Neuron (in vitro differentiated cells): Measurements from ENCODE around the gene STAB2.

Experiments used
- H2AFZ ChIP-seq: one replicate; pipeline ENCODE4 v1.6.1; 2013; ENCODE audit warnings: low read depth, mild to moderate bottlenecking, inconsistent platforms, low read length, moderate library complexity
- H3K27me3 ChIP-seq: one replicate; pipeline ENCODE4 v1.6.1; 2013; ENCODE audit warnings: low read length; ENCODE audit not compliant: insufficient read depth
- H3K36me3 ChIP-seq: one replicate; pipeline ENCODE4 v1.6.1; 2013; ENCODE audit warnings: low read length; ENCODE audit not compliant: insufficient read depth
- H3K4me1 ChIP-seq: one replicate; pipeline ENCODE4 v1.6.1; 2013; ENCODE audit warnings: low read length; ENCODE audit not compliant: insufficient read depth
- H3K4me3 ChIP-seq: 2 replicates; pipeline ENCODE4 v1.5.1; 2013; ENCODE audit warnings: mild to moderate bottlenecking, low read length, moderate library complexity
- H3K9me3 ChIP-seq: one replicate; pipeline ENCODE4 v1.6.1; 2013; ENCODE audit warnings: low read length

STAB2 gene

DNA sequence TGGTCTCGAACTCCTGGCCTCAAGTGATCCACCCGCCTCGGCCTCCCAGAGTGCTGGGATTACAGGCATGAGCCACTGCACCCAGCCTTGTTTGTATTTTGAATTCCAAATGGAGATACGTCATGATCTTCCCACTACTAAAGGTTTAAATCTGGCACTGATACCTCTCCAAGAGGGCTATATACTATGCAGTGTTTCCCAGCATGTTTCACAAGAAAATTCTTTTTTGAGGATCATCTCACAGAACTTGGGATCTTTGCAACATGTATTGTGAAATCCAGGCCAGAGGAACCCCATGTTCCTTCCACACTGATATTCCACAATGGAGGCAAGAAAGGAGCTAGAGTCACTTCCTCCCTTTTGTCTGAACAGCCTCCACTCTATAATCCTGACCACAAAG is 141.2 kb downstream of the STAB2 start:
- H3K27me3 ChIP-seq: no peaks in the 10 kb centered on the region
- H3K36me3 ChIP-seq: no peaks in the 10 kb centered on the region
- no peak overlapping the region for H2AFZ ChIP-seq
- no peaks in the 10 kb centered on the region for H3K4me1 ChIP-seq
- no peak overlapping the region for H3K4me3 ChIP-seq
- peaks cover 3% of the 10 kb centered on the region for H3K9me3 ChIP-seq

DNA sequence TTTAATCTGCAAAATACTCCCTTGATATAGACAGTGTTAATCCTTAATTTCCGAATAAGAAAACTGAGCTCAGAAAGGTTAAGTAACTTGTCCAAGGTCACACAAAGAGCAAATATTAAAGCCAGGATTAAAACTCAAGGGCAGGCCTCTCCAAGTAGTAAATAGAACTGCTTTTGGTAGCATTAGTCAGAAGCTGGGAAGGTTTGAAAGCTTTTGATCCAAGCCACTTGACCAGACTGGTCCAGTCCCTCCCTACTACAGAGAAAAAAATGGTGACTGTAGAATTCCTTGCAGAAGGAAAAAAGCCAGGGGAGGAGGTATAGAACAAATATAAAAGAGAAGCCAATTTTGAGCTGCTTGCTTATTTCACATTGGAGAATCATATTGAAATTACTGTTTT is 142.4 kb downstream of the STAB2 start:
- Histone ChIP-seq H3K9me3 (peaks cover 3% of the 10 kb centered on the region), H3K4me3 (no peak overlapping the region), H3K27me3 (no peaks in the 10 kb centered on the region), H3K36me3 (no peaks in the 10 kb centered on the region), H3K4me1 (no peaks in the 10 kb centered on the region), H2AFZ (no peak overlapping the region)

DNA sequence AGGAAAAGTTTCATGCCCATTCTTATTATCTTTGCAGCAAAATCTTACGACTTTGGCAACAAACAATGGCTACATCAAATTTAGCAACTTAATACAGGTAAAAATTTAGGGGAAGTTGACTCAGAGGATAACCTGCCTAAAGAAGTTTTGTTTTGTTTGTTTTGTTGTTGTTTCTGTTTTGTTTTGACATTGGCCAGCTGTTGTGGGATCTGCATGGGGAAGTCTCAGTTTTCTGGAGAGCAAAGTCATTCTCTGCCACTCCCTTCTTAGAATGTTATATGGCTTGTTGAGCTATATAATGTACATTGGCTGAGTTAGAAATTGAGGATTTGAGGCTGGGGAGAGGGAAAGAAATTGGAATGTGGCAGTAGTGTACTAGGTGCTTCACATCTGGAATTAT is 144.5 kb downstream of the STAB2 start:
- Histone ChIP-seq H3K9me3 (peaks cover 3% of the 10 kb centered on the region), H3K27me3 (peaks cover 3% of the 10 kb centered on the region), H3K4me1 (no peaks in the 10 kb centered on the region), H3K36me3 (no peaks in the 10 kb centered on the region), H2AFZ (no peak overlapping the region), H3K4me3 (no peak overlapping the region)

DNA sequence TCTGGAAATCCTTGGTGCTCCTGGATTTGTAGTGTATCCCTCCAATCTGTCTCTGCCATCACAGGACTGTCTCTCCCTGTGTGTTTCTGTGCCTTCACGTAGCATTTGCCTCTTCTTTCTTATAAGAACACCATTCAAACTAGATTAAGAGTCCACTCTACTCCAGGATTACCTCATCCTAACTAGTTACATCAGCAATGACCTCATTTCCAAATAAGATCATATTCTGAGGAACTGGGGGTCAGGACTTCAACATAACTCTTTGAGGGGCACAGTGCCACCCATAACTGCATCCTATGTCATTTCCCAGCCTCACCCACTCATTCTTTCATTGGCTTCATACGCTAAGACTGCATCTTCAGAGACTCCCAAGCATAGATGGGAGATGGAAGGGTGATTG is 147.8 kb downstream of the STAB2 start:
- H3K36me3 ChIP-seq: no peaks in the 10 kb centered on the region
- no peaks in the 10 kb centered on the region for H3K4me1 ChIP-seq
- no peak overlapping the region for H2AFZ ChIP-seq
- peaks cover 3% of the 10 kb centered on the region for H3K9me3 ChIP-seq
- H3K27me3 ChIP-seq: peaks cover 3% of the 10 kb centered on the region
- no peak overlapping the region for H3K4me3 ChIP-seq

DNA sequence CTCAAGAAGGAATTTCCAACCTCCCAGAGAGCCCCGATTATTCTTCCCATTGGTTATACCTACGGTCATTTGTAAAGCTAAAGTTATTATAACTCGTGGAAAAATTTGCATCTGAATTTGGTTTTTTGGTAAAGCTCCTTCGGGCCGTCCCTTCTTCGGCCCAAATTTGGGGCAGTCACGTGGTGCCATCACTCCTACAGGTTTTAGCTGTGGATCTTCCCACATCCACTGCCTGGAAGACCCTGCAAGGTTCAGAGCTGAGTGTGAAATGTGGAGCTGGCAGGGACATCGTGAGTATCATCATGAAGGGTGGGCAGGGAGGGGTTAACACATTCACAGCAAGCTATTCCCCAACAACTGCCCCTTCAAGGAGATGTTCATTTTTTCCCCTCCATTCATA is 148.2 kb downstream of the STAB2 start:
- Histone ChIP-seq H3K36me3 (no peaks in the 10 kb centered on the region), H3K4me3 (no peak overlapping the region), H3K9me3 (peaks cover 3% of the 10 kb centered on the region), H3K27me3 (peaks cover 3% of the 10 kb centered on the region), H2AFZ (no peak overlapping the region), H3K4me1 (no peaks in the 10 kb centered on the region)

DNA sequence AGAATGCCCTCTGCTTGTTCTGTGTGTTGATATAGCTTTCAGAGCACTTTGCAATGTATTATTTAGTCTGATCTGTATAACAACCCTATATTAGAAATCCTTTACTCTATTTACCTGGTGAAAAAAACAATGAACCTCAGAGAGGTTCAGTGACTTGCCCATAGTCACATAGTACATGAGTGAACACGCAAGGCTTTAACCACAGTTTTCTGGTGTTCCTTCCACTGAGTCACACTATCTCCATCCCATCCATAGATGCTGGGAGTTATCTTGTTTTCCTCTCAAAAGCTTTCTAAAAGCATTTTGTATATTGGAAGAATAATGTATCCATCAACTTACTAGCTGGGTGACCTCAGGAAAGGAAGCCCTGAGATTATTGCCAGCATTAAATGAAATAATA is 149.5 kb downstream of the STAB2 start:
- H3K36me3 ChIP-seq: no peaks in the 10 kb centered on the region
- H3K27me3 ChIP-seq: peaks cover 3% of the 10 kb centered on the region
- no peaks in the 10 kb centered on the region for H3K9me3 ChIP-seq
- no peak overlapping the region for H3K4me3 ChIP-seq
- no peak overlapping the region for H2AFZ ChIP-seq
- H3K4me1 ChIP-seq: no peaks in the 10 kb centered on the region

DNA sequence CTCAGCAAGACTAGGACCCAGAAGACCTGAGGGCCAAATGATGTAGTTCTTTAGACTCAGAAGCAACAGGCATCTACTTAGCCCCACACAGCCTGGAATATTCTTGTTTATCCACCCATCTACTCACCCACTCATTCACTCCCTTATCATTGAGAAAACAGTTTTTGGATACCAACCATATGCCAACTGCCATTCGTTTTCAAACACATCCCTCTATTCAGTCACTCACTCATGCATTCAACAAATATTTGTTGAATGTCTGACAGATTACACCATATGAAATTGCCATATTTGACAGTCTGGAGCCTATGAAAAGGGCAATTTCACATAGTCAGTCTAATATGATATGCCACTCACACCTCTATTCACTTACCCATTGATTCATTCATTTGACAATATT is 150.8 kb downstream of the STAB2 start:
- peaks cover 3% of the 10 kb centered on the region for H3K27me3 ChIP-seq
- no peaks in the 10 kb centered on the region for H3K4me1 ChIP-seq
- H3K36me3 ChIP-seq: no peaks in the 10 kb centered on the region
- no peaks in the 10 kb centered on the region for H3K9me3 ChIP-seq
- no peak overlapping the region for H2AFZ ChIP-seq
- H3K4me3 ChIP-seq: no peak overlapping the region

DNA sequence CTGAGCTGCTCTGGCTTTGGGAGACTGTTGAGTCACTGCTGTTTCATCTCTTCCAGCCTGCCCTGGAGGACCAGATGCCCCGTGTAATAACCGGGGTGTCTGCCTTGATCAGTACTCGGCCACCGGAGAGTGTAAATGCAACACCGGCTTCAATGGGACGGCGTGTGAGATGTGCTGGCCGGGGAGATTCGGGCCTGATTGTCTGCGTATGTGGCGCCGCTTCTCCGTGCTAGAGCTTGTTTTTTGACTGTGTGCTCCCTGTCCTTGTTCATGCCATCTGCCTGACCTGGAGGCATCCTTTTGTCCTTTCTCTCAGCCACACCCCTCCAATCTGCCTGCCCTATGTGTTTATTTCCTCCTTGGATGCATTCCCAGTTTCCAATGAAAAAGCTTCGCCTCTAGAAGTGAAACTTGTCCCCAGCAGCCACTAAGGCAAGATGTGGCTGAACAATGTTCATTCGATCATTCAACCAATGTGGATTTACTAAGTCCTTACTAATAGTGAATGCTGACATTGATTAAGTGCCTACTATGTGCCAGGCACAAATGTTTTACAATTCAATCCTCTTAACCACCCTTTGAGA is 155.4 kb downstream of the STAB2 start:
- H2AFZ ChIP-seq: no peak overlapping the region
- no peaks in the 10 kb centered on the region for H3K36me3 ChIP-seq
- no peak overlapping the region for H3K4me3 ChIP-seq
- H3K9me3 ChIP-seq: no peaks in the 10 kb centered on the region
- H3K27me3 ChIP-seq: peaks cover 2% of the 10 kb centered on the region
- no peaks in the 10 kb centered on the region for H3K4me1 ChIP-seq

DNA sequence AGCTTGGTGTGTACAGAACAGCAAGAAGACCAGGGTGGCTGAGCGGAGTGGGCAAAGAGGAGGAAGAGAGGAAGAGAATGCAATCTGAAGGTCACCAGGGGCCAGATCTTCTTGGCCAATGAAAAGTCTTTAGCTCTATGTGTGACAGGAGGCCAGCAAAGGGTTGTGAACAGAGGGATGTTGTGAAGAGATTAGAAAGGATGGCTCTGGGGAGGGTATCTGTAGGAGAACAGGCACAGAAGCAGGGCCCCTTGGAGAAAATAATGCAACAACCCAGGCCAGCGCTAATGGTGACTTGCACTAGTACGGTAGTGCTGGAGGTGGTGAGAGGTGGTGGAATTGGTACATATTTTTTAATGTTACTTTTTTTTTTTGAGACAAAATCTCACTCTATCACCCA is 156.7 kb downstream of the STAB2 start:
- no peak overlapping the region for H3K4me3 ChIP-seq
- H3K27me3 ChIP-seq: peaks cover 2% of the 10 kb centered on the region
- no peak overlapping the region for H2AFZ ChIP-seq
- no peaks in the 10 kb centered on the region for H3K9me3 ChIP-seq
- H3K36me3 ChIP-seq: no peaks in the 10 kb centered on the region
- H3K4me1 ChIP-seq: no peaks in the 10 kb centered on the region

DNA sequence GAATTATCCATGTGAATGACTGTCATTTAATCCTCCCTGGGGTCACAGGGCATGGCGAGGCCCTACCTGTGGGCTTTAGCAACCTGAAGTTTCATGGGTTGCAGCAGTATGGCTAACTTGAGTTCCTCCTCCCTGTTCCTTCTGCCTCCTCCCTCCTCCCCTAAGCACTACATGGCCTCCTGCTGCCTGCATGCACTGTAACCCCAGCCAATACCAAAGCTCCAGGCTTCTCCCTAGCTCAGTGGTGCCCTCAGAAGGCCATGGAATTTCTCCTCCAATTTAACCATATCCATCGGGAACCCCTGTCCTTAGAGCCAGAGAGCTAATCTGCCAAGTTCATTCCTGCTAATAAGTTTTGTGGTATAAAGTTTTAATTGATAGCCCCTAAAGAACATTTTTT is 158.9 kb downstream of the STAB2 start:
- H3K36me3 ChIP-seq: no peaks in the 10 kb centered on the region
- peaks cover 2% of the 10 kb centered on the region for H3K27me3 ChIP-seq
- no peak overlapping the region for H2AFZ ChIP-seq
- no peaks in the 10 kb centered on the region for H3K4me1 ChIP-seq
- no peak overlapping the region for H3K4me3 ChIP-seq
- no peaks in the 10 kb centered on the region for H3K9me3 ChIP-seq

DNA sequence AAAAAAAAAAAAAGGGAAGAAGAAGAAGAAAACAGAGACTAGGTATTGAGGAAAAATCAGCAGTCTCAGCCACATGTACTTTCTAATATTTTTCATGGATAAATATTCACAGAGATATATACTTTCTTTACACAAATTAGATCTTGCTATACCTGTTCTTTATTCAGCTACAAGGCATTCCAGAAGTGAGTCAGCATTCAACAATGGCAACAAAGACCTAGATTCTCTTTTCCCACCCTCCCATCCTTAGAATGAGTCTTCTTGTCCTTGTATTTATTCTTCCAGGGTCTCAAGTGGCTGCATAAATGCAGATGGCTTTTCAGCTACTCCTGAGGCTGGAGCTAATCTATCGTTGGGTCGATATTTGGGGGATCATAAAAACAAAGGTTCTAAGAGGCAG is 160.9 kb downstream of the STAB2 start:
- H2AFZ ChIP-seq: no peak overlapping the region

DNA sequence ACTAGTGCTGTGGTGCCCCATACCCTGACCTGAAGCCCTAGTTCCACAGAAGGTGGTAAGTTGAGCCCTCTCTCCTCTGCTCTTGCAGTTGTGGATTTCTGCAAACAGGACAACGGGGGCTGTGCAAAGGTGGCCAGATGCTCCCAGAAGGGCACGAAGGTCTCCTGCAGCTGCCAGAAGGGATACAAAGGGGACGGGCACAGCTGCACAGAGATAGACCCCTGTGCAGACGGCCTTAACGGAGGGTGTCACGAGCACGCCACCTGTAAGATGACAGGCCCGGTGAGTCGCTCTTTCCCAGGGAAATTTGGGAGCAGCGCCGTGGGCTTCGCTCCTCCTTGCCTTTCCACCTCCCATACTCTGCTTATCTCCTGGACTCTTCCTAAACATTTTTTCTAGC is 161.8 kb downstream of the STAB2 start:
- Histone ChIP-seq H3K36me3 (no peaks in the 10 kb centered on the region), H3K27me3 (peaks cover 2% of the 10 kb centered on the region), H3K9me3 (no peaks in the 10 kb centered on the region), H3K4me3 (no peak overlapping the region), H3K4me1 (no peaks in the 10 kb centered on the region), H2AFZ (no peak overlapping the region)

More for the DNA sequence above, 160.9 kb downstream of the STAB2 start:
- Histone ChIP-seq H3K27me3 (peaks cover 2% of the 10 kb centered on the region), H3K9me3 (no peaks in the 10 kb centered on the region), H3K4me3 (no peak overlapping the region), H3K36me3 (no peaks in the 10 kb centered on the region), H3K4me1 (no peaks in the 10 kb centered on the region)

DNA sequence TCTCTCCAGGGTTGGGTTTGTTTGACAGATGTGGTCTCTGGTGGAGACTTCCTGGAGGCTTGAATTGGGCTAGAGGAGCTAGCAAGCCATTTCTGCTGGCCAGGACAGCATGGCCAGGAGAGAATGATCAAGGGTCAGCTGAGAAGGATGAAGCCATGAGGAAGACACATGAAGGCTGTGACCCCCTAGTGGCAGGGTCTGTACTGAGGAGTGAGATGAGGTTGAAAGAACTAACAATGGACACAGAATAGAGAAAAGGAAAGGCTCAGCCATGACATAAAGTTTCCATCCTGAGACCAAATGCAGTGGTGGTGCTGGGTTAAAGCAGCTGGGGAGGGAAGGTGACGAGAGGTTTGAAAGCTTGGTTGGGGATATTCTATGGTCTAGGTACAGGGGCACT is 164.1 kb downstream of the STAB2 start:
- Histone ChIP-seq H3K27me3 (no peaks in the 10 kb centered on the region), H3K36me3 (no peaks in the 10 kb centered on the region), H3K9me3 (no peaks in the 10 kb centered on the region), H3K4me1 (no peaks in the 10 kb centered on the region), H2AFZ (no peak overlapping the region), H3K4me3 (no peak overlapping the region)

DNA sequence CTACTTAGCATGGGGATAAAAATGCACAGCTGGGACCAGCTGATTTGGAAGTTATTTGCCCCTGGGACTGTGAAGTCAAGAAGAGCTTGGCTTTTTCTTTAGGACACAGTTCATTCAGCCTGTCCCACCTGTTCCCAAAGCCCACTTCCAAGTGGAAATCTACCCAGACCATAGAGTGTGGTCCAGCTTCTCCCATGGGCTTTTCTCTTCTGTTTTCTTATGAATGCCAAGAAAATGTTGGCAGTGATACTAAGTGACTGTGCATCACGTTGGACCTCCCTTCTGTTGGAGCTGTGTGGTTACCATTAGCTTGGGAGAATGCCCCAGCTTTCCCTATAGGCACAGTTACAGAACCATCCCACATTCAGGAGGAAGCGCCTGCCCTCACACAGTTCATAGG is 164.5 kb downstream of the STAB2 start:
- H3K4me1 ChIP-seq: no peaks in the 10 kb centered on the region
- H2AFZ ChIP-seq: no peak overlapping the region
- H3K9me3 ChIP-seq: no peaks in the 10 kb centered on the region
- no peak overlapping the region for H3K4me3 ChIP-seq
- no peaks in the 10 kb centered on the region for H3K36me3 ChIP-seq
- no peaks in the 10 kb centered on the region for H3K27me3 ChIP-seq
